TTC549 (cell line): ENCODE measurements around the gene KCNQ1.

Source experiments
- FAIRE-seq: peaks from 2 replicates; lab custom pipeline; 2012; peaks lifted over from hg19 to GRCh38; lab: Jason Lieb, UNC

Gene KCNQ1

DNA sequence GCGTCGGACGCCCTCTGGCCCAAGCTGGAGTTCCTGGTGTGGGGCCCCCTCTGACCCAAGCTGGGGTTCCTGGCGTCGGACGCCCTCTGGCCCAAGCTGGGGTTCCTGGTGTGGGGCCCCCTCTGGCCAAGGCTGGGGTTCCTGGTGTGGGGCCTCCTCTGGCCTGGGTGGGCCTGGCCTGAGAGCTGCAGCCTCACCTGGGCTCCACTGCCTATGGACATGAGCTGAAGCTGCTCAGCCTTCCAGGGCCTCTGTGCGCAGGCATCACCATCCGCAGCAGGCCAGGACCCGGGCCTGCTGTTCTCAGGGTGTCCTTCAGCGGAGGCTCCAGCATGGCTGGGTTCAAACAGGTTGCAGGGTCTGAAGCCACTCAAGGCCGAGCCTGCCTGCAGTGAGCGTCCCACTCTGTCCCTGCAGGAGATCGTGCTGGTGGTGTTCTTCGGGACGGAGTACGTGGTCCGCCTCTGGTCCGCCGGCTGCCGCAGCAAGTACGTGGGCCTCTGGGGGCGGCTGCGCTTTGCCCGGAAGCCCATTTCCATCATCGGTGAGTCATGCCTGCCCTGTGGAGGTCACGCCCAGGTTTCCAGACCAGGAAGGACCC, 125.5 kb downstream of the KCNQ1 start:
- no peak for FAIRE-seq

DNA sequence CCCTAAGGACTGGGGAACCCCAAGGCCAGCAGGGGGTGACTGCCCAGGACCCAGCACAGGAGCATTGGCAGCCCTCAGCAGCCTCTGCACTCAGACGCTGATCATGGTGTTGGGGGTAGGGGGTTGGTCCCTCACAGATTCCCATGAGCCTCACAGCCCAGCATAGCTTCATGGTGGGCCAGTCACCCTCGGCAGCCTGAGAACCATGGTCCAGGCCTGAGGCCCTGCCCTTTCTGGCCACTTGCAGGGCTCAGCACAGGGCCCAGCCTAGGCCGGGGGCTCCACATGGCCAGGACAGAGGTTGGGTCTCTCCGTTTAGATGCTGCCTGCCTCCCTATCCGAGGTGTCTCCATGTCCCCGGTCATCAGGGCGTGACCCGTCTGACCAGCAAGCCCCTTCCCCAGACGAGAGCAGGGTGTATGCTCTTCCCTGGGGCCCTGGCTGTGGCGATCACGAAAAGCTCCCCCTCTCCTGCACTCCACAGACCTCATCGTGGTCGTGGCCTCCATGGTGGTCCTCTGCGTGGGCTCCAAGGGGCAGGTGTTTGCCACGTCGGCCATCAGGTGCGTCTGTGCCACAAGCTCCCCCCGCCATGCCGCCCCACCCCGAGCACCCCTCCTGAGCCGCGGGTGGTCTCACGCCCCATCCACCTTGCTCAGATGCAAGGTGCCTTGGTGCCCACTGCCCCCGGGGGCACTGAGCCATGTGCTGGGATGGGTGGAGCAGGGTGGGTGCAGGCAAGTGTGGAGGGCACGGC, 126.2 kb downstream of the KCNQ1 start:
- no peak for FAIRE-seq

DNA sequence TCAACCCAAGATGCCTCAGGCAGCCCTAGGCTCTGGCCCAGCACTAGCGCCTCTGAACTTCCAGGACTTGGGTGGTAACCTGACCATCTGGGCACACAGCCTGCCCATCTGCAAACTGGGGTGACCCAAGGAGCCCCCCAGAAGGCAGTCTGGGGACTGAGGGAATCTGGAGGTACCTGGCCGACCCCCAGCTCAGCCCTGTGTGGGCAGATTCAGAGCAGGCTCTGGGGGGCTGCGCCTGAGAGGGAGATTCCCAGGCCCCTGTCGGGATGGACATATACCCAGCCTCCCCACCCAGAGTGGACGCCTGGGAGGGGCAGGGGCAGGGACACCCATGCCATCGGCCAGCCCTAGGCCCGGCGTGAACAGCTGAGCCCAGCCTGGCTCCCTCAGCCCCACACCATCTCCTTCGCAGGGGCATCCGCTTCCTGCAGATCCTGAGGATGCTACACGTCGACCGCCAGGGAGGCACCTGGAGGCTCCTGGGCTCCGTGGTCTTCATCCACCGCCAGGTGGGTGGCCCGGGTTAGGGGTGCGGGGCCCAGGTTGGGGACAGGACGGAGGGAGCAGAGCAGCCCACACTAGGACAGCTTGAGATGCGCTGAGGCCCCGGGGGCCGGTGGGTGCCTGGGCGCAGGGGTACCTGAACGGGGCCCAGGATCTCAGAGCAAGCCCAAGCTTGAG, 126.9 kb downstream of the KCNQ1 start:
- FAIRE-seq, result no peak

DNA sequence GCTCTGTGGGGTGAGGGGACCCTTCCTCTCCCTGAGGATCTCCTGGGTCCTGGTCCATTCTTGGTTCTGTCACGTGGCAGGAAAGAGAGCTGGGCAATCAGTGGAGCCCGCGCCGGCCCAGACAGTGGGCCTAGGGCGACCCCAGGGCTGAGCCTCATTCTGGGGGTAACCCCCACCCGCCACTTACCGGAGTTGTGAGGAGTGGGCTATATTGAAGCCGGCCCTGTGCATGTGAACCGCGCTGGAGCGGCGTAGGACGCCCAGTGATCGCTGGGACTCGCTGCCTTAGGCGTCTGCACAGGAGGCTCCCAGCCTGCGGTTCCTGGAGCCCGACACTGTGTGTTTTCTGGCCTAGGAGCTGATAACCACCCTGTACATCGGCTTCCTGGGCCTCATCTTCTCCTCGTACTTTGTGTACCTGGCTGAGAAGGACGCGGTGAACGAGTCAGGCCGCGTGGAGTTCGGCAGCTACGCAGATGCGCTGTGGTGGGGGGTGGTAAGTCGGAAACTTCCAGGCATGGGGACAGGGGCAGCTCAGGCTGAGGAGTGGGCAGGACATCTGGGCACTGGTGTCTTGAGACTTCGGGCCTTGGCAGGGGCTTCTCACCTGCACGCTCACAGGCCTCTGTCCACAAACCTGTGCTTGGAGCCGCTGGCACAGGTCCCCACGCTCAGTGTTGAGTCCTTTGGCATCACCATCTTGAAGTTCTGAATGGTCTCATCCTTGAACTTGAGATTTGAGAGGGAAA, 127.9 kb downstream of the KCNQ1 start:
- no peak for FAIRE-seq

DNA sequence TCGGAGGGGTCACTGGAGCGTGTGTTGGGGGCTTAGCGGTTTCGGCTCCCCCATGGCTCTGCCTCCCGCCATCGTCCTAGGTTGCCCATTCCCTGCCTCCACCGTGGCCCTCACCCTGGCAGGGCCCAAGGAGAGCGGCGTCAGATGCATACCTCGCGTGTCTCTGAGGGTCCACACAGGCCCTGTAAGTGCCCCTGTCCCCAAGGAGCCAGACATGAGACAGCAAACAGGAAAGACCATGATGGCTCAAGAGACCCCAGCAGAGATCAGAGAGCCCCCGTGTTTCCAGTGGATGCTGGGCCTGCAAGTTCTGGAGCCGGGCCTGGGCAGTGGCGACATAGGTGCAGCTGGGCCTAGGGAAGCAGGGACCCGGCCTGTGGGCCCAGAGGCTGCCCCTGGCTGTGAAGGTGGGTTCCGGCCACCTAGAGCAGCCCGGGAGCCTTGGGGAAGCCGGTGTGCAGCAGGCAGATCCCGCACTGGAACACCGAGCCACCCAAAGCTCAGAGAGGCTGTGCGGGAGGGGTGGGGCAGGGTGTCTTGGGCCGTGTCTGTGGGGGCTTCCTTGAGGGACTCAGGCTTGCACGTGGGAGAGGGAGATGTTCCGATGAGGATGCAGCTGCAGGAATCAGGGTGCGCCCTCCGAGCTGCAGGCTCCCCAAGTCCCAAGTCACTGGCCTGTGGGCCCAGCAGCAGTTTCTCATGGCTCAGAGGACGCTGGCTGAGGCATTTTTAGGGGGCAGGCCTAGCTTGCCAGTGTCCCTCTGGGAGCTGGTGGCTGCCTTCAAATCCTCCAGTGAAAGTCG, 128.6 kb downstream of the KCNQ1 start:
- no peak for FAIRE-seq

DNA sequence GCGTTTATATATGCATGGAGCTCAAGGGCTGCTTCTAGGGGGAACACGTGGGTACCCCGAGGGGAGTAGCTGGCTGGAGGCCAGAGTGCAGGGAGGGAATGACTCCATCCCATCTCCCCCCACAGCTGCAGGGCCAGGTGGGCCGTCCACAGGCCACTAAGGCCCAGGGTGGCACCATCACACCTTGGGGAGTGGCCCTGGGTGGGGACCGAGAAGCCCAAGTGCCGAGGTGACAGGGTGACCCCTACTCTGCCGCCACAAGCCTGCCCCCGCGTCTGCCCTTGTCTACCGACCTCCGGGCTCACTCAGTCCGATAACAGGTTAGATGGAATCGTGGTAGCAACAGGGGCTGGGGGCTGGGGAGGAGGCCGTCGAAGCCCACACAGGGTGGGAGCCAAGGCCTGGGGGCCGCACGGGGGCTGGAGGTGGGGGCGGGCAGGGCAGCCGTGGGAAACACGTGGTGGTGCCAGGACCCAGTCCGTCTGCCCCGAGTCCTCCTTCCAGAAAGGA, 129.3 kb downstream of the KCNQ1 start:
- no peak for FAIRE-seq

DNA sequence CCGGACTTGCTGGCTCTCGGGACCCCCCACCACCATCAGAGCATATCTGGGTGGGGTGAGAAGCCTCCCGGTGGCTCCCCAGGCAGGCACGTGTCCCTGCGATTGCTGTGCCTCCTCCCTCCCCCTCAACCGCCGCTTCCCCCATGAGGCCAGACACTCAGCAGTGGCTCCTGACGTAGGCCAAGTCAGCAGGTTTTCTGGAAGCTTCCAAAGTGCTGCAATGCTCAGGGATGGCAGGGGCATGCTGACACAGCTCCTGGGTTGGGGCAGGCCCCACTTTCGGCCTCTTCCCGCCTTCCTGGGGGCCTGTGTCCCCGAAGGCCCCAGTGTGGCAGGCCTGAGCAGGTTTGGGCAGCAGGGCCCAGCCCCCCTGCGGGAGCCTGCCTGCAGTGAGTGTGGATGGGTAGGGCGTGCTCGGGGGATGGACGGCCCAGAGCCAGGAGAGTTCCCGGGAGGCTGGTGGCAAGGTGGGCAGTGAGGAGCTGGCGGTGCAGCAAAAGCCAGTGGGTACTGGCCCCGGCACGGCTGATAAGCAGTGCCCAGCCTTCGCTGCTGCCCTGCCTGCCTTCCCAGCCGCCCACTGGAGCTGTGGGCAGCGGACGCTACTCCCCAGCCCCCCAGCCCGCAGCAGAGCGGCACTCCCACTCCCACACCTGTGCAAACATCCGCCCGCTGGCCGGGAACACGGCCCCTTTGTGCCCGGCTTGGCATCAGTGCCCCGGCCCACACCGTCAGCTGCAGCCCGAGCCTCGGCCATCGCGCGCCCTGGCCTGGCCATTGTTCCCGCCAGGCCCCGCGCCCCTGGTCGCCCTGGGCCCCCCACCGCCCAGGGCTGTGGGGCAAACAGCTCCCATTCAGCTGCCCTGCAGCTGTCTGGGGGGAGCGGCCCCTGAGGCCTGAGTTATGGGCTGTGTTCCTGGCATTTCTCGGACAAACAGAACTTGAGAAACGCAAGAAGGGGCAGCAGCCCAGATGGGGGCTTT, 130.0 kb downstream of the KCNQ1 start:
- no peak for FAIRE-seq

DNA sequence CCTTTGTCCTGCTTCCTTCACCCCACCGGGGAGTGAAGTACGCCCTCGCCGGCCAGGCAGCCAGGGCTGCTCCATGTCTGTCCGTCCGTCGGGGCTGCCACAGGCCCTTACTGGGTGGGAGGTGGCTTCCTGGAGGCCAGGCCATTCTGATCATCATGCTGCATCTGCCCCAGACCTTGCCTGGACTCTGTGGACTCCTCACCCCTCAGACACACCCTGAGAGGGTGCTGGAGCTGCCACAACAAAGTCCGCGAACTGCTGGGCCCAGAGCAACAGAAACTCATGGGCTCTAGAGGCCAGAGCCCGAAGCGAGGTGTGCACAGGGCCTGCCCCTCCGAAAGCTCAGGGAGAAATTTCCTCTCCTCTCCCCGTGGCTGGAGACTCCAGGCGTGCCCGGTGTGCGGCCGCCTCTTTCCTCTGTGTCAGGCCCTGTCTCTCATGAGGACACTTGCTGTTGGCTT, 130.8 kb downstream of the KCNQ1 start:
- FAIRE-seq, result no peak

DNA sequence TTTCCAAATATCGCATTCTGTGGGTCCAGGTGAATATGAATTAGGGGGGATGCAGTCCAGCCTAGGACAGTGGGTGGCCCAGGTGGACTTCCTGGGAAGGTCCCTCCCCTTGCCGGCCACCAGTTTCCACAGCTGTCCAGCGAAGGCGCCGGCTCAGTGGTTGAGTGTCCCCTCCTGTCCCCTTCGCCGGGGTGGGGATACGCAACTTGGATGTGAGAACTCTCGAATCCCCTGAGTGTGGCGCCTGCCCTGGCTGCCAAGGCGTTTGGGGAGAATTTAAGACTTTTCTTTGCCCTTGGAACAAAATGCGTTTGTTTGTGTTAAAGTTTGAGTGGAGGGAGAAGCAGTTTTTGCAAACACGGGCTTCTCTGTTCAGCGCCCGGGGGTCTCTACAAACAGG, 131.3 kb downstream of the KCNQ1 start:
- no peak for FAIRE-seq

DNA sequence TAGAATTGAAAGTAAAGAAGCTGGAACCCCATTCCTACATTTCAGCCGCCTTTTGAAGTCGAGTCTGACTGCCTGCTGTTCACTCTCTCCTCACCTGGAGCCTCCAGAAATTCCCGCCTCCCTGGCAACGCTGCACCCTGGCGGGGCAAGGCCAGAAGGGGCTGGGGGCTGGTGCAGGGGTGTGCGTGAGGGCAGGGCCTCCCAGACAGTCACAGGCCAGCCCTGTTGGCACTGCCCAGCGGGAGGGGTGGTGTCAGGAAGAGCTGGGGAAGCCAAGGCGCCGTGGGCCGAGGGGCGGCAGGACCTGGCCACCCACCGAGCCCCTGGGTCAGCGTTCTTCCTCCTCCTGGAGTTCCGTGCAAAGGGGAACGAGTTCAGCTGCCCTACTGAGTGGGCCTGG, 131.7 kb downstream of the KCNQ1 start:
- FAIRE-seq, result no peak

DNA sequence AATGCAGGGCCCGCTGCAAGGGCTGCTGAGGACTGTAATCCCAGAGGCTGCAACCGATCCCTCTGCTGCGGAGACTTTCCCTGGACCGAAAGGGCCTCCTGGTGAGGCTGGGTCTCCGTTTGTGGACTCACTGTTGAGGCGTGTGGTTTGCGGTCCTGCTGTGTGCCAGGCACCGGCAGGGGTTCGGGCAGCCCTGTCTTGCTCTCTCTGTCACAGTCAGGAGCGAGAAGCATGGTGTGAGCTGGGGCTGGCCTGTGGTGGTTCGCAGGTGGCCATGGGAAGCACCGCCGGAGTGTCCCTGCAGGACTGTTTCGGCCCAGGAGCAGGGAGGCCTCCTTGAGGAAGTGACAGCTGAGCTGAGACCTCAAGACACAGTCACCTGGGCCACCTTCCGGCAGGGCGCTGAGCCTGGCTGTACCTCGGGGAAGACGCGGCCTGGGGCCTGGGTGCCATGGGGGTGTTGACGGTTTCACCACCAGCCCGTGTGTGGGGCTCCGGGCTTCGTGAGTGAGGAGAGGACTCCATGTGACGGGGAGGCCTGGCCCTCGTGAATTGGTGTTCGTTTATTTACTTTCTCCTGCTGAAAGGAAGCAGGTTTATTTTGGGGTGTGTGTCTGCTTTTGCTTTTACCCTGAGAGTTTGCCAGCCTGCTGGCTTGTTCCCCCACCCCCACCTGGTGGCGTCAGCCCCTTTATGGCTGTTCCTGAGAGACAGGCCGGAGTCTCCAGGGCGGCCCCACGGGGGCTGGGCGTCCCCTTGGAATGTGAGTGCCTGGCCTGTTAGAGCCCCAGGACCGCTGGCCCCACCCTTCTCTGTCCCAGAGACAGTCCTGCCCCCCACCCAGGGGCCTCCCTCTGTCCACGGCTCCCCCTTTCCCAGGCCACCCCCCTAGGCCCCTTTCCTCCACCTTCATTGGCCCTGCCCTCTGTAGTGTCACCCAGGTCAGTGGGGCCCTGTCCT, 132.5 kb downstream of the KCNQ1 start:
- FAIRE-seq, result no peak

DNA sequence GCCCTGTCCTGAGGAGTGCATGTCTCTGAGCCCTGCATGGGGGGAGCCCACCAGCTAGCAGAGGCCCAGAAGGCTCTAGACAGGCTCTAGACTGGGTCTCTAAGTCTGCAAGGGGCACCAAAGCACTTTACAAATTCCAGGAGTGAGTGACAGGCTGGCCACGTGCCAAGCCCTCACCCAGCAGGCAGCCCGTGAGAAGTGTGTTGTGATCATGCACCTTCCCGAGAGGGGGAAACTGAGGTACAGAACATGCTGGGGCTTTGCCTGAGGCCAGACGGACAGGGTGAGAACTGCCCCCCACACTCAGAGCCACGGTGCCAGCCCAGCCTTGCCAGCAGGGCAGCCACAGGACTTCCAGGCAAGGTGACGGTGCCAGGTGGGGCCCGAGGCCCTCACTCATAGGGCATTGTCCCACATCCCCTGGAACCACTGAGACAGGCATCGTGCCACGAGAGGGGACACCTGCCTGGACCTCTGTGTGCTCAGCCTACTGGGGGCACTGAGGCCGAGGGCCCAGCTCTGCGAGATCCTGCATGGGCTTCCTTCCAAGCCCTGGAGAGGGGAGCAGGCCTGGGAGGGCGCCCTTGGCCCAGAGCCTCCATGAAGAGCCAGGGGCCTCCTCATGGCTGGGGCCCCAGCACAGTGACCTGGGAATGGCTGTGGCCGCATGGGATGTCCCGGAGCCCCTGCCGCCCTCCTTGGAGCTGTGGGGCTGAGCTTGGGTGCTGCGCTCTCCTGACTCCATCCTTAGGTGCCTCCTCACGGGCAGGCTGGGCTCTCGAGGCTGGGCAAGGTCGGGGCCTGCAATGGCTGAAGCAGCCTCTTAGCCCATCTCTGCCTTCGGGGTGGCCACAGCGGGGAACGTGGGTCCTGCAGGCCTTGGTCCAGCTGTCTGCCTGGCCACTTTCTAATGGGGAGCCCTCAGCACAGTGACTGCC, 133.5 kb downstream of the KCNQ1 start:
- FAIRE-seq, result no peak

DNA sequence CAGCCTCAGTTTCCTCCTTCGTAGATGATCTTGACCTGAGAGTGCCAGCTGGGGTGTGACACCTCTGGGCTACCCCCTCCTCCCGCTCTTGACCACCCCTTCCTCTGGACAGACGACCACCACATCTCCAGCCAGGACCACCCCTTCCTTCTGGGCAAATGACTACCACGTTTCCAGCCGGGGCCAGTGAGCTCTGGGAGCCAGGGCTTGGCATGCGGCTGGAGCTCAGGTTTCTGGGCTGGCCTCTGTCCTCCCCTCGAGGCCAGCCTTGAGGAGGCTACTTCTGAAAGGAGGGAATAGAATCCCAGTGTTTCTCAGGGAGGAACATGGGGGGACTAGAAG, 134.1 kb downstream of the KCNQ1 start:
- FAIRE-seq, result no peak

DNA sequence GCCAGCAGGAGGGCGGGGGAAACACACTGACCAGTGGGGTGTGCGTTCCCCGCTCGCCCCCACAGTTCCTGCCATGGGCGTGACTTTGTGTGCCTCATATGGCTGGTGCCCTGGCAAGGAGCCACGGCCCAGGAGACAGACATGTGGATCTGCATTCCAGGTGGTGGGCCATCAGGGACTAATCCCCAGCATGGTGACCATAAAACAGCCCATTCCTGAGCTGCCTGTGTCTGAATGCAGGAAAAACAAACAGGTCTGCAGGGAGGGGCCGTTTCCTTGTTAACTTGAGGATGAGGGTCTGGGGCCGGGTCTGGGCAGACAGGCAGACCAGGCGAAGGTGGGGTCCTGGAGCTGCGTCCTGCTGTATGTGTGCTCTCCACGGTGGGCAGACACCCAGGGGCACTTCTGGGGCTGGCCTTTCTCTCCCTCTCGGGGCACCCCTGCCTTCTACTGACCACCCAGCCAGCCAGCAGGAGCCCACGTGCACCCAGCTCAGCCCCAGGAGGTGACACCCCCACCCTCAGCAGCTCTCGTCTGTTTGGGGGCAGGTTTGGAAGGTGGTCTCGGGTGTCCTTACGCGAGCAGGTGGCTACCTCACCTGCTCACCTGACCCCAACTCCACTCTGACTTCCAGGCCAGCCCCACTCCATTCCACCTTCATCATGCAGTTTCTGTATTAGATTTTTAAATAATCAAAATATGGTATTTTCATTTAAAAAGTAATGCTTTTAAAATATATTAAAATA, 134.7 kb downstream of the KCNQ1 start:
- FAIRE-seq, result no peak

DNA sequence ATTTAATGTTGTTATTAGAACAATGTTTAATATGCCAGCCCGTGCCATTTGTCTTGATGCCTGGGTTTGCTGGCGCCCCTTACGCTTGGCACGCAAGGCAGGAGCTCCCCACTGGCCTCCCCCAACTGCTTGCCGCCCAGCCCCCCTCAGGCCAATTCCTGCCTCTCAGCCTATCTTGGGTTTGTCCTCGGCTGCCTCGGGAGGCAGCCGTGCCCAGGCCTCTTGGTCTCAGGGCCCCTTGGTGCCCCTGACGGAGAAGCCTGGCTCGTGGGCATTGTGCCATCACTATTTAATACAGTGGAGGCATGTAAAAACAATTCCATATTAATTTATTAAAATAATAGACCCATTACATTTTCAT, 135.2 kb downstream of the KCNQ1 start:
- no peak for FAIRE-seq

DNA sequence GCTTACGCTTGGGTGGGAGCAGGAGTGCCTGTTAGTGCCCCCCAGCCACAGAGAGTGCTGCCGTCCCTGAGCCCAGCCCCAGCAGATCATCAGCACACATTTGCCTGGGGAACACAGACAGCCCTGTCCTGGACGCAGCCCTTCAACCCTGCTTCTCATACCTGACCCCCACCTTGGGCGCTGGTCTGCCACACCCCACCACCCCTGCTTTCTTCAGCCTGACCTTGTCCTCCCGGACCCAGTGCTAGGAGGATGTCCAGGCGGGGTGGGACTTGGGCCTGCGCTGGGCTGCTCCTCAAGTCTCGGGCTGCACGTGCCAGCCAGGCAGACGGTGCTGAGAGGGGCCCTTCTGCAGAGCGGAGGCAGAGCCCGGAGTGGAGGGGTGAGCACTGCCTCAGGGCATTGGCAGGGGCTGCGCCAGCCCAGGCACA, 135.8 kb downstream of the KCNQ1 start:
- no peak for FAIRE-seq

DNA sequence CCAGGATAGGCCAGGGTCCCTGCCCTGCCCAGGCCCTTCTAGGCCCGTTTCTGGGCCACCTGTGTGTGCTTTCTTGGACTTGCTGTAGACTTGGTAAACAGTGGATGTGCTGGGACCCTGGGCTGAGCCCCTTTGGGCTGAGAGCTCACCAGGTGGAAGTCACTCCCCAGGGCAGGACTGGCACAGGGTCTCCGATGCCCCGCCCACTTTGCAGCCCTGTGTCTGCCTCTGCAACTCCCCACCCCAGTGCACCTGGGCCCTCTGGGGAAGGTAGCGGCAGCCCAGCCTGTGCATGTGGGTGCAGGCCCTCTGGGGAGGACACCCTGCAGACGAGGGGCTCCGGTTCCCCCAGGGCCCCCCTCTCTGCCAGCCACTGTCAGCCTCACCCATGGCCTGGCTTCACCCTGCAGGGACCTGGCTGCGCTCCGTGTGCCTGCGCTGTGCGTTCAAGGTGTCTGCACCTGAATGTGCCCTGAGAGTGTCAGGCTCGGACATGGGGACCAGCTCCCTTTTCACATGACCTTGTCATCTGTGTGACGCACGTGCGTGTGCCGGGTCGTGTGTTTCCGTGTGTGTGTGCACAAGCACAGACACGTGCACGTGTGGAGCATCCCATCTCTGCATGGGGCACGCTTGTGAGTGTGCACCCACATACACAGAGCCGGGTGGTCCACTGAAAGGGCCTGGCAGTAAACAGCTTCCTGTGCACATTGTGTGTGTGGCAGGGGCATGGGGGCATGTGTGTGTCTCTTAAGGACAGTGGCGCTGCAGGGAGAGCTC, 136.5 kb downstream of the KCNQ1 start:
- FAIRE-seq, result no peak
